Measurements from ENCODE around the gene TIMM10B. TPM values are rescaled to one million over a fixed set of nuclear protein-coding genes. Genes with fewer than 3 reads are reported as not detected.
A peak's percentile ranks its signal among the peaks of the same experiment; 100 is the strongest.

Gene TIMM10B
- total and polyA plus RNA-seq, 11 donors, result 9.5 to 26.9 (median 16.1) TPM

GRCh38 chr11:6437423-6437822 lies 43.9 kb upstream of the TIMM10B start:
- no peak for TF ChIP-seq CTCF (IDR thresholded peaks at IDR 0.05)
- TF ChIP-seq POLR2A (IDR thresholded peaks at IDR 0.05), result no peak
- no peaks in the 10 kb centered on the region for H3K36me3 ChIP-seq
- intact Hi-C loops (cut with DNase I), result loop anchor here in 3 of 10 donors (5.0 to 10.0 kb wide), 2 partner anchors 67 to 70 kb away; no protein-coding TSS in a partner anchor

GRCh38 chr11:6437993-6438392 lies 43.3 kb upstream of the TIMM10B start:
- intact Hi-C loops (cut with DNase I), result loop anchor here in 4 of 10 donors (2.0 to 10.0 kb wide), 3 partner anchors 67 to 69 kb away; no protein-coding TSS in a partner anchor
- no peak overlapping the region for H3K27ac ChIP-seq
- H3K9me3 ChIP-seq, result no peaks in the 10 kb centered on the region
- H3K4me3 ChIP-seq, result no peak overlapping the region
- no peak for TF ChIP-seq POLR2A (IDR thresholded peaks at IDR 0.05)
- no peak for TF ChIP-seq CTCF (IDR thresholded peaks at IDR 0.05)
- H3K36me3 ChIP-seq, result no peaks in the 10 kb centered on the region
- DNase-seq, result no peak
- WGBS, 4 donors, result 72 to 81% (median 75%) methylated on average over 3 of the region's 3 CpGs
- H3K27me3 ChIP-seq, result no peaks in the 10 kb centered on the region
- ATAC-seq, result peak in 1 of 4 donors; percentile 40
- H3K4me1 ChIP-seq, result peaks cover 0 to 14% (median 0%) of the 10 kb centered on the region in 12 donors

More at GRCh38 chr11:6437423-6437822, 43.9 kb upstream of the TIMM10B start:
- no peak overlapping the region for H3K27ac ChIP-seq
- H3K4me3 ChIP-seq, result no peak overlapping the region
- no peaks in the 10 kb centered on the region for H3K27me3 ChIP-seq
- DNase-seq (no peak), ATAC-seq (no peak)
- H3K9me3 ChIP-seq, result no peaks in the 10 kb centered on the region
- H3K4me1 ChIP-seq, result peaks cover 0 to 14% (median 0%) of the 10 kb centered on the region in 12 donors
- 84 to 94% (median 92%) methylated on average over 12 of the region's 12 CpGs for WGBS, 4 donors

GRCh38 chr11:6438979-6439571 lies 42.2 kb upstream of the TIMM10B start:
- ATAC-seq (peak in 3 of 4 donors; percentile 58 to 72 (median 63)), DNase-seq (peak in 4 of 5 donors; percentile 27 to 51 (median 40))
- WGBS, 4 donors, result 0 to 4% (median 1%) methylated on average over 1 of the region's 1 CpG
- TF ChIP-seq POLR2A (IDR thresholded peaks at IDR 0.05) (no peak), CTCF (IDR thresholded peaks at IDR 0.05) (peak; percentile 48 to 73 (median 59))
- intact Hi-C loops (cut with DNase I), result loop anchor here in 4 of 10 donors (2.0 to 10.0 kb wide), 3 partner anchors 66 to 68 kb away; no protein-coding TSS in a partner anchor
- Histone ChIP-seq H3K9me3 (no peaks in the 10 kb centered on the region), H3K36me3 (no peaks in the 10 kb centered on the region), H3K27me3 (no peaks in the 10 kb centered on the region), H3K27ac (no peak overlapping the region), H3K4me3 (no peak overlapping the region), H3K4me1 (peaks cover 0 to 14% (median 0%) of the 10 kb centered on the region in 12 donors)

- ATAC-seq (no peak), DNase-seq (no peak)
- Histone ChIP-seq H3K4me1 (peaks cover 0 to 14% (median 0%) of the 10 kb centered on the region in 12 donors), H3K36me3 (no peaks in the 10 kb centered on the region), H3K9me3 (no peaks in the 10 kb centered on the region), H3K27me3 (no peaks in the 10 kb centered on the region), H3K27ac (no peak within 1 kb of the TSS), H3K4me3 (no peak within 1 kb of the TSS)
- TF ChIP-seq POLR2A (IDR thresholded peaks at IDR 0.05) (no peak), CTCF (IDR thresholded peaks at IDR 0.05) (no peak)
- intact Hi-C loops (cut with DNase I), result loop anchor here in 6 of 10 donors (5.0 to 10.0 kb wide), 4 partner anchors 64 to 264 kb away; no protein-coding TSS in a partner anchor
- WGBS, 4 donors, result 67 to 77% (median 70%) methylated on average over 3 of the region's 3 CpGs
Observed at GRCh38 chr11:6440906-6441358, 40.4 kb upstream of the TIMM10B start, which contains the start of gene HPX. HPX (minus strand) TSS chr11:6440987; CDS start chr11:6440963, 24 bp downstream.

Measured in heart left ventricle (tissue), 16 donors.